Kidney (tissue), 14 donors: Measurements from ENCODE around the gene ZNF580. TPM values are rescaled to one million over a fixed set of nuclear protein-coding genes. Genes with fewer than 3 reads are reported as not detected.

Source experiments
- DNase-seq, 5 donors: peaks; one replicate each; pipeline ENCODE4 v3.0.0-alpha.2; 2013 to 2020
- FAIRE-seq: peaks from 2 replicates; lab custom pipeline; 2012; peaks lifted over from hg19 to GRCh38; lab: Jason Lieb, UNC
- H3K27ac ChIP-seq, 2 donors: one replicate each; pipeline ENCODE4 v1.7.0; 2013; ENCODE audit warnings: low read depth in 2 of 2, low read length in 2 of 2, inconsistent platforms in 1 of 2
- H3K27me3 ChIP-seq: one replicate; pipeline ENCODE4 v1.7.1; 2013; ENCODE audit warnings: low read length, inconsistent platforms; ENCODE audit not compliant: control insufficient read depth, insufficient read depth
- H3K36me3 ChIP-seq, 3 donors: one replicate each; pipeline versions ENCODE4 v1.7.0 to v1.7.1; 2013; ENCODE audit warnings: low read length in 3 of 3, control low read depth in 1 of 3, inconsistent platforms in 1 of 3; ENCODE audit not compliant: insufficient read depth in 3 of 3, control insufficient read depth in 2 of 3
- H3K4me1 ChIP-seq, 3 donors: one replicate each; pipeline versions ENCODE4 v1.7.0 to v1.7.1; 2013; ENCODE audit warnings: low read length in 3 of 3, inconsistent platforms in 1 of 3, low read depth in 1 of 3; ENCODE audit not compliant: control insufficient read depth in 2 of 3, insufficient read depth in 2 of 3
- H3K4me3 ChIP-seq, 3 donors: one replicate each; pipeline versions ENCODE4 v1.7.0 to v1.8.1; 2013; ENCODE audit warnings: low read length in 3 of 3, control low read depth in 1 of 3, inconsistent platforms in 1 of 3
- H3K9ac ChIP-seq, 3 donors: one replicate each; pipeline versions ENCODE4 v1.7.0 to v1.7.1; 2013; ENCODE audit warnings: low read length in 3 of 3, control low read depth in 1 of 3, inconsistent platforms in 1 of 3
- H3K9me3 ChIP-seq, 3 donors: one replicate each; pipeline versions ENCODE4 v1.7.0 to v1.7.1; 2013; ENCODE audit warnings: low read length in 3 of 3, control low read depth in 1 of 3, inconsistent platforms in 1 of 3; ENCODE audit not compliant: control insufficient read depth in 2 of 3, insufficient read depth in 1 of 3
- intact Hi-C: fragments of 100-400 bp; cut with DNase I; formaldehyde crosslinking; loops from one replicate; pipeline ENCODE4 v1.11.1; 2022
- polyA plus RNA-seq: library from polyadenylated mRNA; stranded (reverse); fragments of 350-450 nt; fragmentation: Illumina TruSeq; extraction: RNeasy Lipid Tissue Mini Kit (QIAGEN cat#74804); gene quantifications from one replicate; pipeline ENCODE4 v1.2.3, GENCODE V29; 2014; ENCODE audit warnings: low read depth, low replicate concordance; ENCODE audit not compliant: insufficient read depth
- total RNA-seq: library from RNA; stranded (reverse); fragmentation: NEBNext Ultra II Directional; extraction: Animal tissue kit (Norgen Biotek cat#: 25700); gene quantifications from one replicate; pipeline ENCODE4 v1.2.1, GENCODE V29; 2021
- TF ChIP-seq, protein P1 (sequence below): IDR thresholded peaks from 3 replicates; pipeline ENCODE4 v1.5.1; 2012; ENCODE audit warnings: mild to moderate bottlenecking, moderate library complexity, borderline replicate concordance; ENCODE audit not compliant: insufficient read depth; ENCODE audit errors: extremely low read depth
- donor health status: control.
- donor health status: control.
- donor health status: control.
- donor health status: control.
- donor health status: control.
- donor health status: DM: yes; HTN: yes; CAD: no.
- donor health status: Normal renal cell carcinoma (clear cell type).

ZNF580 gene
- total and polyA plus RNA-seq, 2 donors from 2014 or later = 47.0 to 56.8 TPM

DNA sequence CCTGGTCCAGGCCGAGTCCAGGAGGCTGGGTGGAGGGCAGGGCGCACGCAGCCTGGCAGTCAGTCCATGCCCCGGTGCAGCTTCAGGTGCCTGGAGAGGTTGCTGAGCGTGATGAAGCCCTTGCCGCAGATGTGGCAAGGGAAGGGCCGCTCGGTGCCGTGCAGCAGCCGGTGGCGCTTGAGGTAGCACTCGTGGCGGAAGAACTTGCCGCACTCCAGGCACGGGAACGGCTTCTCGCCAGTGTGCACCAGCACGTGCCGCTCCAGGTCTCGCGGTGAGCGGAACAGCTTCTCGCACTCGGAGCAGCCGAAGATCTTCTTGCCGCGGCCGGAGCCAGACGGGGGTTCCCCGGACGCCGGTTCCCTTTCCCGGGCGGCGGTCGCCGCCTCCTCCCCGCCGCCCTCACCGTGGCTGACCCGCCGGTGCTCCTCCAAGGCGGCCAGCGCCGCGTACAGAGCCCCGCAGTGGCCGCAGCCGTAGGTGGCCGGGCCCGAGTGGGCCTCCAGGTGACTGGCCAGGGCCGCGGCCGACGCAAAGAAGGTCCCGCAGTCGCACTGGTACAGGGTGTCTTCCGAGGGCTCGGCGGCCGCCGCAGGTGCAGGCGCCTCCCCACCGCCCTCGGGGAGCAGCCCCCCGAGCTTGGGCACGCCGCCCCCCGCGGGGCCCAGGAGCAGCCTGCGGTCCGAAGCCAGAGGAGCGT is 48.3 kb upstream of the ZNF580 start:
- Histone ChIP-seq H3K36me3 (peaks cover 0 to 10% (median 3%) of the 10 kb centered on the region in 3 donors), H3K27me3 (no peaks in the 10 kb centered on the region), H3K9ac (no peak overlapping the region), H3K9me3 (no peaks in the 10 kb centered on the region), H3K4me1 (no peaks in the 10 kb centered on the region), H3K4me3 (no peak overlapping the region), H3K27ac (no peak overlapping the region)
- TF ChIP-seq, protein P1, sequence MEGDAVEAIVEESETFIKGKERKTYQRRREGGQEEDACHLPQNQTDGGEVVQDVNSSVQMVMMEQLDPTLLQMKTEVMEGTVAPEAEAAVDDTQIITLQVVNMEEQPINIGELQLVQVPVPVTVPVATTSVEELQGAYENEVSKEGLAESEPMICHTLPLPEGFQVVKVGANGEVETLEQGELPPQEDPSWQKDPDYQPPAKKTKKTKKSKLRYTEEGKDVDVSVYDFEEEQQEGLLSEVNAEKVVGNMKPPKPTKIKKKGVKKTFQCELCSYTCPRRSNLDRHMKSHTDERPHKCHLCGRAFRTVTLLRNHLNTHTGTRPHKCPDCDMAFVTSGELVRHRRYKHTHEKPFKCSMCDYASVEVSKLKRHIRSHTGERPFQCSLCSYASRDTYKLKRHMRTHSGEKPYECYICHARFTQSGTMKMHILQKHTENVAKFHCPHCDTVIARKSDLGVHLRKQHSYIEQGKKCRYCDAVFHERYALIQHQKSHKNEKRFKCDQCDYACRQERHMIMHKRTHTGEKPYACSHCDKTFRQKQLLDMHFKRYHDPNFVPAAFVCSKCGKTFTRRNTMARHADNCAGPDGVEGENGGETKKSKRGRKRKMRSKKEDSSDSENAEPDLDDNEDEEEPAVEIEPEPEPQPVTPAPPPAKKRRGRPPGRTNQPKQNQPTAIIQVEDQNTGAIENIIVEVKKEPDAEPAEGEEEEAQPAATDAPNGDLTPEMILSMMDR = no peak
- no peak for DNase-seq
- intact Hi-C loops = no loop called here
- no peak for FAIRE-seq

- H3K9me3 ChIP-seq = no peaks in the 10 kb centered on the region
- DNase-seq (no peak), FAIRE-seq (no peak)
- TF ChIP-seq, protein P1 = no peak
- no peaks in the 10 kb centered on the region for H3K27me3 ChIP-seq
- no peak overlapping the region for H3K9ac ChIP-seq
- H3K27ac ChIP-seq = no peak overlapping the region
- intact Hi-C loops = no loop called here
- H3K4me3 ChIP-seq = no peak overlapping the region
- H3K4me1 ChIP-seq = no peaks in the 10 kb centered on the region
- H3K36me3 ChIP-seq = peaks cover 0 to 10% (median 3%) of the 10 kb centered on the region in 3 donors
Measured at GRCh38 chr19:55593096-55593772, 47.6 kb upstream of the ZNF580 start.

- TF ChIP-seq, protein P1 = no peak
- Histone ChIP-seq H3K9ac (no peak overlapping the region), H3K27ac (no peak overlapping the region), H3K4me1 (no peaks in the 10 kb centered on the region), H3K36me3 (peaks cover 0 to 10% (median 3%) of the 10 kb centered on the region in 3 donors), H3K4me3 (no peak overlapping the region), H3K27me3 (no peaks in the 10 kb centered on the region), H3K9me3 (no peaks in the 10 kb centered on the region)
- FAIRE-seq (no peak), DNase-seq (no peak)
- intact Hi-C loops = no loop called here
Measured at GRCh38 chr19:55594996-55595545, 45.7 kb upstream of the ZNF580 start.
